Activated CD4-positive, alpha-beta T cell treated with anti-CD3 and anti-CD28 coated beads, Interleukin-2, Interleukin-6, amounts not matched to agents 100 ng/mL and 50 ng/mL, durations not matched to agents 16 hours and 8 hours (primary cell): Measurements from ENCODE around the gene EFNA3.
A peak's percentile ranks its signal among the peaks of the same experiment; 100 is the strongest.

Source experiments
- DNase-seq: peaks from one replicate; pipeline ENCODE4 v3.0.0-alpha.2; 2020

Gene EFNA3

GRCh38 chr1:155085504-155086127 lies 7.0 kb downstream of the EFNA3 start:
- DNase-seq: peak; percentile 75

- peak; percentile 88 for DNase-seq
Observed at GRCh38 chr1:155086128-155086741, 7.6 kb downstream of the EFNA3 start.

GRCh38 chr1:155086856-155087535 lies 8.4 kb downstream of the EFNA3 start:
- DNase-seq: no peak

- DNase-seq: peak; percentile 89
Observed at GRCh38 chr1:155091071-155092051, 12.7 kb downstream of the EFNA3 start.

- no peak for DNase-seq
Observed at GRCh38 chr1:155092131-155092530, 13.5 kb downstream of the EFNA3 start.

- no peak for DNase-seq
Observed at GRCh38 chr1:155092641-155093040, 14.0 kb downstream of the EFNA3 start.

GRCh38 chr1:155093911-155094621 lies 15.4 kb downstream of the EFNA3 start:
- DNase-seq: no peak

GRCh38 chr1:155094622-155094948 lies 15.9 kb downstream of the EFNA3 start:
- no peak for DNase-seq

- no peak for DNase-seq
Observed at GRCh38 chr1:155099331-155099730, 20.7 kb downstream of the EFNA3 start.

GRCh38 chr1:155103325-155103724 lies 24.7 kb downstream of the EFNA3 start:
- no peak for DNase-seq

- DNase-seq: no peak
Observed at GRCh38 chr1:155104605-155105534, 26.2 kb downstream of the EFNA3 start.

GRCh38 chr1:155105604-155106011 lies 27.0 kb downstream of the EFNA3 start:
- DNase-seq: no peak

GRCh38 chr1:155106862-155107261 lies 28.2 kb downstream of the EFNA3 start:
- no peak for DNase-seq

GRCh38 chr1:155107309-155108264 lies 28.9 kb downstream of the EFNA3 start:
- DNase-seq: no peak

GRCh38 chr1:155108296-155108695 lies 29.7 kb downstream of the EFNA3 start:
- DNase-seq: no peak

- DNase-seq: no peak
Observed at GRCh38 chr1:155110381-155110780, 31.7 kb downstream of the EFNA3 start.

- no peak for DNase-seq
Observed at GRCh38 chr1:155110826-155111225, 32.2 kb downstream of the EFNA3 start.

GRCh38 chr1:155113450-155113980 lies 34.9 kb downstream of the EFNA3 start:
- no peak for DNase-seq

GRCh38 chr1:155116113-155116764 lies 37.6 kb downstream of the EFNA3 start:
- DNase-seq: no peak
